Karpas-422 (cell line): ENCODE data around the gene GLRX. TPM values are rescaled to one million over a fixed set of nuclear protein-coding genes. Genes with fewer than 3 reads are reported as not detected.

Experiments used
- DNase-seq: peaks from one replicate; pipeline ENCODE4 v3.0.0-alpha.2; 2015
- H2AFZ ChIP-seq: fragments of 200-600 bp; sonication (generic); 2 replicates; pipeline ENCODE4 v1.6.1; 2014; ENCODE audit warnings: antibody characterized with exemption, low read length, mixed read lengths
- H3K27ac ChIP-seq: fragments of 200-600 bp; sonication (generic); 2 replicates; pipeline ENCODE4 v1.5.1; 2014; ENCODE audit warnings: mild to moderate bottlenecking, low read length, moderate library complexity
- H3K27me3 ChIP-seq: fragments of 200-600 bp; sonication (generic); 2 replicates; pipeline ENCODE4 v1.6.1; 2014; ENCODE audit warnings: low read length, mixed read lengths
- H3K36me3 ChIP-seq: fragments of 200-600 bp; sonication (generic); 2 replicates; pipeline ENCODE4 v1.6.1; 2014; ENCODE audit warnings: low read length, mixed read lengths; ENCODE audit not compliant: insufficient read depth
- H3K4me1 ChIP-seq: fragments of 200-600 bp; sonication (generic); 2 replicates; pipeline ENCODE4 v1.6.1; 2014; ENCODE audit warnings: mild to moderate bottlenecking, low read length, mixed read lengths
- H3K4me2 ChIP-seq: fragments of 200-600 bp; sonication (generic); 2 replicates; pipeline ENCODE4 v1.6.1; 2014; ENCODE audit warnings: low read length, low read depth, mild to moderate bottlenecking; ENCODE audit not compliant: poor library complexity, severe bottlenecking
- H3K4me3 ChIP-seq: fragments of 200-600 bp; sonication (generic); 2 replicates; pipeline ENCODE4 v1.5.1; 2014; ENCODE audit warnings: mild to moderate bottlenecking, antibody characterized with exemption, low read length, mixed read lengths
- H3K79me2 ChIP-seq: fragments of 200-600 bp; sonication (generic); 2 replicates; pipeline ENCODE4 v1.6.1; 2014; ENCODE audit warnings: mild to moderate bottlenecking, low read length, mixed read lengths
- H3K9ac ChIP-seq: fragments of 200-600 bp; sonication (generic); 2 replicates; pipeline ENCODE4 v1.6.0; 2014; ENCODE audit warnings: low read length
- H3K9me2 ChIP-seq: fragments of 200-600 bp; sonication (generic), shearing (Covaris generic); replicated peaks from 2 replicates; pipeline ENCODE4 v1.6.0; 2014; ENCODE audit warnings: mild to moderate bottlenecking, low read length, moderate library complexity; ENCODE audit not compliant: insufficient read depth
- H3K9me3 ChIP-seq: fragments of 300-700, 200-600 bp; sonication (generic); 2 replicates; pipeline ENCODE4 v1.6.1; 2014; ENCODE audit warnings: low read length, mixed read lengths
- H4K20me1 ChIP-seq: fragments of 200-600 bp; sonication (generic); 2 replicates; pipeline ENCODE4 v1.6.1; 2014; ENCODE audit warnings: mild to moderate bottlenecking, antibody characterized with exemption, low read length, low read depth; ENCODE audit not compliant: insufficient read depth
- total RNA-seq: library from RNA; depleted of rRNA; stranded (reverse); fragments of >200 nt; shearing (Covaris generic); gene quantifications from 2 replicates; pipeline ENCODE4 v1.2.3, GENCODE V29; 2014; ENCODE audit warnings: low replicate concordance

Gene GLRX
- total RNA-seq, 1 experiment from 2014 or later, result 16.3 TPM

GRCh38 chr5:95798048-95798447, 24.5 kb downstream of the GLRX start:
- H2AFZ ChIP-seq, result no peak overlapping the region
- no peak overlapping the region for H3K4me3 ChIP-seq
- no peaks in the 10 kb centered on the region for H3K9me2 ChIP-seq
- DNase-seq, result no peak
- no peak overlapping the region for H3K4me2 ChIP-seq
- H3K36me3 ChIP-seq, result no peaks in the 10 kb centered on the region
- no peaks in the 10 kb centered on the region for H3K79me2 ChIP-seq
- peaks cover 3% of the 10 kb centered on the region; the same call in 1 of the 2 replicates for H3K4me1 ChIP-seq
- H4K20me1 ChIP-seq, result no peaks in the 10 kb centered on the region
- no peak overlapping the region for H3K27ac ChIP-seq
- H3K9me3 ChIP-seq, result no peaks in the 10 kb centered on the region
- no peaks in the 10 kb centered on the region for H3K27me3 ChIP-seq
- H3K9ac ChIP-seq, result no peak overlapping the region

DNA sequence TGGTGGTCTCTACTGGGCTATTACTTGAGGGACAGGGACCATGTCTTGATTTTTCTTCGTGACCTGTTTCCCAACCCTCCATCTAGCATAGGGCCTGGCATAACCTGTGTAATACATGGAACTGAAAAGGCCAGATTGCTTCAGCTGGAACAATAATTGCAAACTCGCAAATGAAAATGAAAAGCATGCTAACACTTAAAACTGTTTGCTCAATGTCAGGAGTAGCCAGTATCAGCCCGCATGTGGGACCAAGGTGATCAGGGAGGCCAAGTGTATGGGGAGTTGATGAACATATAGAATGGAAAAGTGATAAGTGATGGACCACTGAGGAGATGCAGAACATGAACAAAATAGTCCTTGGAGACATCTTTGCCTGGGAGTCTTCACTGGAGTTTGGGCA, 25.2 kb downstream of the GLRX start:
- no peaks in the 10 kb centered on the region for H3K36me3 ChIP-seq
- H3K4me3 ChIP-seq, result no peak overlapping the region
- H3K9me2 ChIP-seq, result no peaks in the 10 kb centered on the region
- no peaks in the 10 kb centered on the region for H3K79me2 ChIP-seq
- no peak for DNase-seq
- H3K27me3 ChIP-seq, result no peaks in the 10 kb centered on the region
- H3K4me2 ChIP-seq, result no peak overlapping the region
- H2AFZ ChIP-seq, result no peak overlapping the region
- H3K4me1 ChIP-seq, result peaks cover 3% of the 10 kb centered on the region; the same call in 1 of the 2 replicates
- no peaks in the 10 kb centered on the region for H3K9me3 ChIP-seq
- H4K20me1 ChIP-seq, result no peaks in the 10 kb centered on the region
- H3K27ac ChIP-seq, result no peak overlapping the region
- no peak overlapping the region for H3K9ac ChIP-seq

DNA sequence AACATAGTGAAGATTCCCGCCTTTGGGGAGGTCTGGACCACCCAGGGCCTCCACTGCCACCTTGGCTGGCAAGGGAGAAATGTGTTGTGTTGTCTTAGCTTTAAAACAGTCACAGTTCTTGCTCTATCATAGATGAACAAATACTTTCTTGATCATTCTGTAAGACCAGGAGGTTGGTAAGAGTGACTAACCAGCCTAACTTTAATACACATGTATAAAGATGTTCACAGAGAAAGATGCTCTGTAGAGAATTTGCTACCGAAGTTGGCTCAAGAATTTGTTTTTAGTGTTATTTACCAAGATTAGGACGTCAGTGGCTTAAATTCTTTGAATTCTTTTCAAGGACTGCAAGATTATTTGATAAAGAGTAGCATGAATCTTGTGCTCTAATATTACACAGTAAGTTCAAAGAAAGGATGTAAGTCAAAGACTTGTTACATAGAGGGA, 28.4 kb downstream of the GLRX start:
- no peak for DNase-seq
- Histone ChIP-seq H3K27ac (no peak overlapping the region), H3K27me3 (no peaks in the 10 kb centered on the region), H3K4me2 (no peak overlapping the region), H3K4me1 (no peaks in the 10 kb centered on the region), H4K20me1 (no peaks in the 10 kb centered on the region), H3K9me2 (no peaks in the 10 kb centered on the region), H3K36me3 (no peaks in the 10 kb centered on the region), H3K9ac (no peak overlapping the region), H3K9me3 (no peaks in the 10 kb centered on the region), H3K79me2 (no peaks in the 10 kb centered on the region), H2AFZ (no peak overlapping the region), H3K4me3 (no peak overlapping the region)

GRCh38 chr5:95791751-95792150, 30.8 kb downstream of the GLRX start:
- H3K79me2 ChIP-seq, result no peaks in the 10 kb centered on the region
- H3K27ac ChIP-seq, result no peak overlapping the region
- H3K36me3 ChIP-seq, result no peaks in the 10 kb centered on the region
- no peaks in the 10 kb centered on the region for H3K9me2 ChIP-seq
- no peak overlapping the region for H3K9ac ChIP-seq
- no peak overlapping the region for H2AFZ ChIP-seq
- H3K4me1 ChIP-seq, result no peaks in the 10 kb centered on the region
- no peak overlapping the region for H3K4me2 ChIP-seq
- no peaks in the 10 kb centered on the region for H3K9me3 ChIP-seq
- H4K20me1 ChIP-seq, result no peaks in the 10 kb centered on the region
- no peaks in the 10 kb centered on the region for H3K27me3 ChIP-seq
- no peak overlapping the region for H3K4me3 ChIP-seq
- no peak for DNase-seq

DNA sequence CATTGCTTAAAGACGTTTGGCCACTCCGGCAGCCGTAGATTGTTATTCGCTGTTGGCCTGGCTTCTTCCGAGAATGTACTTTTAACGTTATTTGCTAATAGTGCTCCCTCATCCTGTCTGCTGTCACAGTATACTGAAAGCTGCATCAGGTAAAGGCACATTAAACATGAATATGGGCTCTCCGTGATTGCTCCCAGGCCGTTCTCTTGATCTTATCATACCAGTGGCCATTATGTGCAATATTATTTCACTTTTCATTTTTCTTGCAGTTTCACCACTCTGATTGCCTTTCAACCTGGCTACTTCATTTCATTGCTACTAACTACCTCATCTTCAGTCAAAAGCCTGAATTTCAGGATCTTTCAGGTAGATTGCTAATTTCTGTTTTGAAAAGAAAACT, 34.0 kb downstream of the GLRX start:
- Histone ChIP-seq H3K9me2 (no peaks in the 10 kb centered on the region), H3K9ac (no peak overlapping the region), H3K27ac (no peak overlapping the region), H3K79me2 (no peaks in the 10 kb centered on the region), H3K4me1 (no peaks in the 10 kb centered on the region), H2AFZ (no peak overlapping the region), H3K4me2 (no peak overlapping the region), H3K4me3 (no peak overlapping the region), H3K36me3 (no peaks in the 10 kb centered on the region), H3K9me3 (no peaks in the 10 kb centered on the region), H4K20me1 (no peaks in the 10 kb centered on the region), H3K27me3 (no peaks in the 10 kb centered on the region)
- no peak for DNase-seq

- no peaks in the 10 kb centered on the region for H3K27me3 ChIP-seq
- no peak overlapping the region for H3K27ac ChIP-seq
- no peaks in the 10 kb centered on the region for H3K4me1 ChIP-seq
- H4K20me1 ChIP-seq, result no peaks in the 10 kb centered on the region
- H3K9ac ChIP-seq, result no peak overlapping the region
- no peaks in the 10 kb centered on the region for H3K36me3 ChIP-seq
- H3K9me3 ChIP-seq, result no peaks in the 10 kb centered on the region
- H3K9me2 ChIP-seq, result no peaks in the 10 kb centered on the region
- no peaks in the 10 kb centered on the region for H3K79me2 ChIP-seq
- H3K4me3 ChIP-seq, result no peak overlapping the region
- no peak for DNase-seq
- H3K4me2 ChIP-seq, result no peak overlapping the region
- H2AFZ ChIP-seq, result no peak overlapping the region
Measured at GRCh38 chr5:95786821-95787418, 35.6 kb downstream of the GLRX start.

GRCh38 chr5:95784514-95785302, 37.8 kb downstream of the GLRX start:
- no peak for DNase-seq
- Histone ChIP-seq H2AFZ (no peak overlapping the region), H3K27me3 (no peaks in the 10 kb centered on the region), H3K27ac (no peak overlapping the region), H4K20me1 (no peaks in the 10 kb centered on the region), H3K4me1 (peaks cover 6% of the 10 kb centered on the region; the same call in 1 of the 2 replicates), H3K4me2 (no peak overlapping the region), H3K36me3 (no peaks in the 10 kb centered on the region), H3K9ac (no peak overlapping the region), H3K9me2 (no peaks in the 10 kb centered on the region), H3K4me3 (no peak overlapping the region), H3K79me2 (no peaks in the 10 kb centered on the region), H3K9me3 (no peaks in the 10 kb centered on the region)

GRCh38 chr5:95783661-95784060, 38.9 kb downstream of the GLRX start:
- Histone ChIP-seq H3K36me3 (no peaks in the 10 kb centered on the region), H3K9ac (no peak overlapping the region), H3K4me2 (no peak overlapping the region), H3K27me3 (no peaks in the 10 kb centered on the region), H3K79me2 (no peaks in the 10 kb centered on the region), H2AFZ (no peak overlapping the region), H3K27ac (no peak overlapping the region), H4K20me1 (no peaks in the 10 kb centered on the region), H3K9me3 (no peaks in the 10 kb centered on the region), H3K4me3 (no peak overlapping the region), H3K9me2 (no peaks in the 10 kb centered on the region), H3K4me1 (peaks cover 6% of the 10 kb centered on the region; the same call in 1 of the 2 replicates)
- DNase-seq, result no peak
